ENCODE measurements around the gene CDC25A. TPM values are rescaled to one million over a fixed set of nuclear protein-coding genes. Genes with fewer than 3 reads are reported as not detected.
"Not testable (repeated sequence)": the region's sequence is repeated elsewhere in the genome, so short reads cannot be mapped to it uniquely, and the experiment has no call there.

Gene CDC25A
- total RNA-seq, 2 donors from 2014 or later, result 35.8 to 76.7 TPM

DNA sequence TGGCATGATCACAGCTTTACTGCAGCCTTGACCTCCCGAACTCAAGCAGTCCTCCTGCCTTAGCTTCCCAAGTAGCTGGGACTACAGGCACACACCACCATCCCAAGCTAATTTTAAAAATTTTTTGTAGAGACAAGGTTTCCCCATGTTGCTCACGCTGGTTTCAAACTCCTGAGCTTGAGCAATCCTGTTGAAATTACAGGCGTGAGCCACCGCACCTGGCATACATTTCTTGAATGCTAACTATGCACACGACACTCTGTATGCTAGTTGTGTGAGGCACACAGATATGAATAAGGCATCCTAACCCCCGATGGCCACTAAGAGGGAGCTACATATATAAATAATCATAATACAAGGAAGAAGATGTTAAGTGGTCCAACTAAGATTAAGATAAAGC, 64.9 kb downstream of the CDC25A start:
- ATAC-seq (no peak), DNase-seq (ENCODE audit: low spot score) (no peak)
- Mint-ChIP-seq H3K27ac (no peak overlapping the region), H3K27me3 (no peaks in the 10 kb centered on the region), H3K9me3 (no peaks in the 10 kb centered on the region), H3K4me1 (ENCODE audit: low read depth in 2 of 2) (peaks cover 0 to 3% of the 10 kb centered on the region in 2 donors), H3K4me3 (no peak overlapping the region), H3K36me3 (no peaks in the 10 kb centered on the region)

DNA sequence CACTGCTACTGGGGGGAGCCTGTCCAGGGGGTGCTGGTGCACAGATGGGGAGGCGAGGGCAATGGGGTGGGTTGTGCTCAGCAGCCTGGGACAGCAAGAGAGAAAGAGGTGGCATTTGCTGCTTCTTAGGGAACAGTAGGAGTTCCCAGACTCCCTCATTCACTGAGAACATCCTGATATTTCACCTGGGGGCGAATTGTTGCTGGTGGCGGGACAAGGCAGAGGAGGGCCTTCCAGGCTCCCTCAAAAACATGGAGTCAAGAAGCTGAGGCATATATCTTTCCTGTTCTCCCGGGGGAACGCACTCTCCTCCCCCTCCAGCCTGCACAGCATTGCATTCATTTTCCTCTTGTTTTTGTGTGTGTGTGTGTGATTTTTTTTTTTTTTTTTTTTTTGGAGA, 65.7 kb downstream of the CDC25A start:
- Mint-ChIP-seq H3K27me3 (no peaks in the 10 kb centered on the region), H3K27ac (no peak overlapping the region)
- ATAC-seq, result no peak

DNA sequence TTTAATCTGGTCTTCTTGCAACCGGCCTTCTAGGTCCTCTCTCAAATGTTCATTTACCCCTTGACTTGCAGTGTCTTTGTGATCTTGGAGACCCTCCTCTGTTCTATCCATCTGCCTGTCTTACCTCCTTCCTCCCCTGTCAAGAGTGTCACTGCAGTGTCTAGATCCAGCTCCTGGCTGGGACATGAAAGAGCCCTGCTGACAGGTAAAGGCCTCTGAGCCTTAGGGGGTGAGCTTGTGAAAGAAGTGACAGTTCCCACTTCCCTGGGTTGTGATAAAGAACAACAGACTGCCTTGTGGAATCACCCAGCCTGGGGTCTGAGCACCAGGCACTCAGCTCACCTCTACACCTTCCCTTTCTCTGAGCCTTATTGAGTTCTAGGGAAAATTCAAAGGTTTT, 68.0 kb downstream of the CDC25A start:
- peaks cover 0 to 6% of the 10 kb centered on the region in 2 donors for H3K4me1 Mint-ChIP-seq (ENCODE audit: low read depth in 2 of 2)
- DNase-seq (ENCODE audit: low spot score) (no peak), ATAC-seq (no peak)

More for the DNA sequence above, 65.7 kb downstream of the CDC25A start:
- no peak for DNase-seq (ENCODE audit: low spot score)
- Mint-ChIP-seq H3K9me3 (no peaks in the 10 kb centered on the region), H3K4me1 (ENCODE audit: low read depth in 2 of 2) (peaks cover 0 to 3% of the 10 kb centered on the region in 2 donors), H3K36me3 (no peaks in the 10 kb centered on the region), H3K4me3 (no peak overlapping the region)

DNA sequence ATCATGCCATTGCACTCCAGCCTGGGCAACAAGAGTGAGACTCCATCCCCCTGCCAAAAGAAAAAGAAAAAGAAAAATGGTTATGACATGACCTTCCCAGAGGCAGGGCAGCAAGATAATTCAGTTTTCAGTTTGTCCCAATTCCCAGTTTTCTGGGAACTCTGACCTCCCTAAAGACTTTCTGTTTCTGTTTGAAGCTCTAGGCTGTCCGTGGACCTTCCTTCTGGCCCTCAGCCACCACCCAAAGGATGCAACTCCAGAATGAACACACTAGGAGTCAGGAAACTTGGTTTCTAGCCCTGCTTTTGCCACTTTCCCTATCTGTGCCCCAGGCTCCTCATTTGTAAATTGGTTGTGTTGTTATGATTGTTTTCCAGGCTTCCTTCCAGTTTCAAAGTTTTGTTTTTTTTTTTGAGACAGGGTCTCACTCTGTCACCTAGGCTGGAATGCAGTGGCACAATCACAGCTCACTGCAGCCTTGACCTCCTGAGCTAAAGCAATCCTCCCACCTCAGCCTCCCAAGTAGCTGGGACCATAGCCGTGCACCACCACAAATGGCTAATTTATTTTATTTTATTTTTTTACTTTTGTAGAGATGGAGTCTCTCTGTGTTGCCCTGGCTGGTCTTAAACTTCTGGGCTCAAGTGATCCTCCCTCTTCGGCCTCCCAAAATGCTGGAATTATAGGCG, 68.6 kb downstream of the CDC25A start:
- Mint-ChIP-seq H3K4me3 (no peak overlapping the region), H3K27me3 (no peaks in the 10 kb centered on the region), H3K36me3 (no peaks in the 10 kb centered on the region), H3K9me3 (no peaks in the 10 kb centered on the region), H3K4me1 (ENCODE audit: low read depth in 2 of 2) (peaks cover 0 to 6% of the 10 kb centered on the region in 2 donors), H3K27ac (peak overlapping the region in 1 of 2 donors; percentile 13)
- ATAC-seq, result no peak
- no peak for DNase-seq (ENCODE audit: low spot score)

More for the DNA sequence above, 68.0 kb downstream of the CDC25A start:
- Mint-ChIP-seq H3K9me3 (no peaks in the 10 kb centered on the region), H3K27ac (peak overlapping the region in 1 of 2 donors; percentile 13), H3K27me3 (no peaks in the 10 kb centered on the region), H3K4me3 (no peak overlapping the region), H3K36me3 (no peaks in the 10 kb centered on the region)

DNA sequence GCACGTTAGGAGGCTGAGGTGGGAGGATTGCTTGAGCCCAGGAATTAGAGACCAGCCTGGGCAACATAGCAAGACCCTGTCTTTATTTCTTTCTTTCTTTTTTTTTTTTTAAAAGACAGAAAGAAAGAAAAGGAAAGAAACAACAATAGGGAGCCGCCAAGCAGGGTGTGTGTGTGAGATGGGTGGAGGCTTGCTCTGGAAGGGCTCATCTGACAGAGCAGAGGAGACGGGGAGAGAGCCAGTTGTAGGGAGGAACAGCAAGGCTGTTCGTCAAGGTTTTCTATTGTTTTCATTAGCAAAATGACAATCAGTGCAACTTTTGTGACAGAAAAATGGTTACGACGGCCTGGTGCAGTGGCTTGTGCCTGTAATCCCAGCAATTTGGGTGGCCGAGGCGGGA, 69.3 kb downstream of the CDC25A start:
- no peak overlapping the region for H3K27ac Mint-ChIP-seq
- no peaks in the 10 kb centered on the region for H3K27me3 Mint-ChIP-seq
- no peaks in the 10 kb centered on the region for H3K36me3 Mint-ChIP-seq
- H3K9me3 Mint-ChIP-seq, result no peaks in the 10 kb centered on the region
- H3K4me1 Mint-ChIP-seq (ENCODE audit: low read depth in 2 of 2), result peaks cover 0 to 8% of the 10 kb centered on the region in 2 donors
- DNase-seq (ENCODE audit: low spot score) (no peak), ATAC-seq (no peak)
- H3K4me3 Mint-ChIP-seq, result no peak overlapping the region

DNA sequence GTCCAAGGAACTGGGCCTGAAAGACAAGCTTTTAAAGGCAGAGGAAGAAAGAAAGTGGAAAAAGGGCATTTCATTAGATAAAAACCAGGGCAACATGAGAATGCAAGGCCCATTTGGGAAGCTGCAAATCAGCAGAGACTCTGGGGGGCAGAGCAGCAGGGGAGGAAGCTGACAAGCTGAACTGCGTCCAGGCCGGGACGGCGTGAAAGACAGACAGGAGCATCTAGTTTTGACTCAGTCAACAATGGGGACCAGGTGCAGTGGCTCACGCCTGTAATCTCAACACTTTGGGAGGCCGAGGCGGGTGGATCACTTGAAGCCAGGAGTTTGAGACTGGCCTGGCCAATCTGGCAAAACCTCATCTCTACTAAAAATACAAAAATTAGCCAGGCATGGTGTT, 69.9 kb downstream of the CDC25A start:
- H3K27me3 Mint-ChIP-seq, result no peaks in the 10 kb centered on the region
- H3K27ac Mint-ChIP-seq, result peak overlapping the region in 1 of 2 donors; percentile 5

DNA sequence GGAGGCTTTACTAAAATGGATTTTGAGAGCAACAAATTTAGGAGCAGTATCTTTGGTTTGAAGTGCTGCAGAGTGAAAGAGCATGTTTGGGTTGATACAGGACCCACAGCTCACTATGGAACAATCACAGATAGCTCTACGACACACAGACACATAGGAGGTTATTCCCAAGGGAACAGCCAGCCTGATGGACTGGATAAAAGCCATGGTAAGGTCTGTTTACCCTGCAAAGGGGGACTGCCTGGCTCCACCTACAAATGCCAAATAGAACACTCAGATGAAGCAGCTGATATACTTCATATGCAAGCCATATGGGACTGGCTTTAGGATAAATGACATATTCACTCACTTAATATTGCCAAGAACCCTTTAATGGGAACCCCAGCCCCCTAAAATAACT, 75.4 kb downstream of the CDC25A start:
- H3K9me3 Mint-ChIP-seq, result no peaks in the 10 kb centered on the region

More for the DNA sequence above, 69.9 kb downstream of the CDC25A start:
- no peaks in the 10 kb centered on the region for H3K36me3 Mint-ChIP-seq
- no peak overlapping the region for H3K4me3 Mint-ChIP-seq
- DNase-seq (ENCODE audit: low spot score), result no peak
- peaks cover 0 to 9% of the 10 kb centered on the region in 2 donors for H3K4me1 Mint-ChIP-seq (ENCODE audit: low read depth in 2 of 2)
- ATAC-seq, result no peak
- no peaks in the 10 kb centered on the region for H3K9me3 Mint-ChIP-seq

DNA sequence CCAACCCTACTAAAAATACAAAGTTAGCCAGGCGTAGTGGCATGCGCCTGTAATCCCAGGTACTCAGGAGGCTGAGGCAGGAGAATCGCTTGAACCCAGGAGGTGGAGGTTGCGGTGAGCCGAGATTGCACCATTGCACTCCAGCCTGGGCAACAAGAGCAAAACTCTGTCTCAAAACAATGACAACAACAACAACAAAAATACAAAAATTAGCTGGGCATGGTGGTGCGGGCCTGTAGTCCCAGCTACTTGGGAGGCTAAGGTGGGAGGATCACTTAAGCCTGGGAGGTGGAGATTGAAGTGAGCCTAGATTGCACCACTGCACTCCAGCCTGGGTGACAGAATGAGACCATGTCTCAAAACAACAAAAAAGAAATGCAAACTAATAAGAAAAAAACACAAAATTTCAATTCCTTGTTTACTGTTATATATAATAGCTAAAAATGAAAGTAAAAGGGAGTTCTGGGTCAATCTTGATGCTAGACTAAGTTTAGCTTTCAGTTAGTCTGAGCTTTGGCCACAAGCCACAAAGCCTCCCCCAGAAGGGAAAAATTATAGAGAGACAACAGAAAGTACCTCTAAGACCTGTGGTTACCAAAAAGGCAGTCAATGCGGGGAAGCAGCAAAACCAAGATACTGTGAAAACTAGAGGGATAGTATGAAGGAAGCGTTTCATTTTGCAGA, 76.0 kb downstream of the CDC25A start:
- ATAC-seq (peak; percentile 98), DNase-seq (ENCODE audit: low spot score) (peak; percentile 80)
- H3K27me3 Mint-ChIP-seq, H3K9me3 Mint-ChIP-seq, H3K36me3 Mint-ChIP-seq: not testable (repeated sequence)
- Mint-ChIP-seq H3K27ac (peak overlapping the region; percentile 51 to 64), H3K4me3 (peak overlapping the region; percentile 73), H3K4me1 (ENCODE audit: low read depth in 2 of 2) (peaks cover 11 to 16% of the 10 kb centered on the region in 2 donors)

More for the DNA sequence above, 75.4 kb downstream of the CDC25A start:
- Mint-ChIP-seq H3K27ac (peak overlapping the region; percentile 51 to 64), H3K36me3 (no peaks in the 10 kb centered on the region), H3K27me3 (no peaks in the 10 kb centered on the region), H3K4me3 (peak overlapping the region; percentile 73), H3K4me1 (ENCODE audit: low read depth in 2 of 2) (peaks cover 11 to 16% of the 10 kb centered on the region in 2 donors)
- DNase-seq (ENCODE audit: low spot score) (no peak), ATAC-seq (no peak)

DNA sequence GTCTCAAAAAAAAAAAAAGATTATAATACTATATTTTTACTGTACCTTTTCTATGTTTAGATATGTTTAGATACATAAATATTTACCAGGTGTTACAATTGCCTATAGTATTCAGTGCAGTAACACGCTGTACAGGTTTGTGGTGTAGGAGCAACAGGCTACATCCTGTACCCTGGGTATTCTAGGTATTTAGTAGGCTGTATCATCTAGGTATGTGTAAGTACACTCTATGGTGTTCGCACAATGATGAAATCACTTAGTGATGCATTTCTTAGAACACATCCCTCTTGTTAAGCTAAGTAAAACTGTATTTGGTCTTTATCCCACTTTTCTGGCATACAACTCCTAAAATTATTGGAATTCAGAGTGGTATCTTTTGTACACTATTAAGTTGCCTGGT, 77.8 kb downstream of the CDC25A start:
- no peak for ATAC-seq
- no peak for DNase-seq (ENCODE audit: low spot score)
- Mint-ChIP-seq H3K36me3 (no peaks in the 10 kb centered on the region), H3K27ac (no peak overlapping the region), H3K4me1 (ENCODE audit: low read depth in 2 of 2) (peaks cover 11 to 14% of the 10 kb centered on the region in 2 donors), H3K27me3 (no peaks in the 10 kb centered on the region), H3K4me3 (no peak overlapping the region), H3K9me3 (no peaks in the 10 kb centered on the region)

DNA sequence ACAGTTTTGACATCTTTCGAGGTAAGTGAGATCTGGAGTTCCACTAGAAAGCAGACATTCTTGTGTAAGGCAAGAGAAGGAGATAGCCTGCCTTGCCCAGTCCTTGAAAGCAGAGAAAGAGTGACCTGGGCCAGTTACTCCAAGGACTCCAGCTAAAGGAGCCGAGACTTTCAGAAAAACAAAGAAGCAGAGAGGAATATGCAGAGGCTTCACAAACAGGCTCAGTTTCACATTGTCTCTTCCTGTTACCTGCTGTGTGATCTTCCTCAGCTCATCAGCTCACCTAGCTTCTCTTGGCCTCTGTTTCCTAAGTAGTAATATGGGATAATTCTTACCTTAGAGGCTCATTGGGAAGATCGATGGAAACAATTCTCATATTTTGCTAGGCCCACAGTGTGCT, 81.0 kb downstream of the CDC25A start:
- H3K27me3 Mint-ChIP-seq, result no peaks in the 10 kb centered on the region
- no peak overlapping the region for H3K4me3 Mint-ChIP-seq
- no peaks in the 10 kb centered on the region for H3K9me3 Mint-ChIP-seq
- ATAC-seq (no peak), DNase-seq (ENCODE audit: low spot score) (no peak)
- H3K4me1 Mint-ChIP-seq (ENCODE audit: low read depth in 2 of 2), result peaks cover 2% of the 10 kb centered on the region in 2 donors
- no peaks in the 10 kb centered on the region for H3K36me3 Mint-ChIP-seq
- peak overlapping the region in 1 of 2 donors; percentile 36 for H3K27ac Mint-ChIP-seq

Other genes with a start within 250 kb of the CDC25A start
- 100 to 1,000 TPM; 129 to 151 TPM for gene MAP4, start 172.0 kb downstream of the CDC25A start, total RNA-seq
- gene CAMP, start 35.1 kb upstream of the CDC25A start, total RNA-seq, result not detected
- gene ZNF589, start 52.7 kb upstream of the CDC25A start, total RNA-seq, result 10 to 100 TPM; 23.9 to 51.3 TPM
- gene NME6, start 113.0 kb upstream of the CDC25A start, total RNA-seq, result 10 to 100 TPM; 35.7 to 48.9 TPM
- not detected for gene SPINK8, start 145.2 kb upstream of the CDC25A start, total RNA-seq
- not detected for gene FBXW12, start 183.8 kb upstream of the CDC25A start, total RNA-seq
- 1 to 10 TPM; 5.9 to 9.6 TPM for gene PLXNB1, start 241.7 kb upstream of the CDC25A start, total RNA-seq